Vein endothelial cell (primary cell): ENCODE measurements around the gene SVOPL. TPM values are rescaled to one million over a fixed set of nuclear protein-coding genes. Genes with fewer than 3 reads are reported as not detected.

Experiments used
- small RNA-seq: library from RNA; depleted of rRNA; stranded (forward); fragments of <200 nt; gene quantifications from one replicate; pipeline ENCODE3, GENCODE V24; 2012
- total RNA-seq: library from RNA; depleted of rRNA; stranded (reverse); fragments of >200 nt; gene quantifications from 2 replicates; pipeline ENCODE4 v1.2.3, GENCODE V29; 2012

Gene SVOPL, protein sequence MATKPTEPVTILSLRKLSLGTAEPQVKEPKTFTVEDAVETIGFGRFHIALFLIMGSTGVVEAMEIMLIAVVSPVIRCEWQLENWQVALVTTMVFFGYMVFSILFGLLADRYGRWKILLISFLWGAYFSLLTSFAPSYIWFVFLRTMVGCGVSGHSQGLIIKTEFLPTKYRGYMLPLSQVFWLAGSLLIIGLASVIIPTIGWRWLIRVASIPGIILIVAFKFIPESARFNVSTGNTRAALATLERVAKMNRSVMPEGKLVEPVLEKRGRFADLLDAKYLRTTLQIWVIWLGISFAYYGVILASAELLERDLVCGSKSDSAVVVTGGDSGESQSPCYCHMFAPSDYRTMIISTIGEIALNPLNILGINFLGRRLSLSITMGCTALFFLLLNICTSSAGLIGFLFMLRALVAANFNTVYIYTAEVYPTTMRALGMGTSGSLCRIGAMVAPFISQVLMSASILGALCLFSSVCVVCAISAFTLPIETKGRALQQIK
- not detected in 2 replicates for total RNA-seq

GRCh38 chr7:138700857-138701536 is at the start of gene SVOPL:
SVOPL (minus strand) TSS chr7:138701362; CDS start chr7:138679045, 22,317 bp downstream.

Small RNA genes within 50 kb of the gene (small RNA-seq; reads per million reads assigned to genes)
- not detected for gene RF00561

Other genes starting within 250 kb of the SVOPL start
- 15.4 and 22.7 TPM in 2 replicates for gene TRIM24, start 241.1 kb downstream of the SVOPL start, total RNA-seq
- not detected in 2 replicates for gene TMEM213, start 96.6 kb upstream of the SVOPL start, total RNA-seq
- 0.33 and 0.38 TPM in 2 replicates for gene ATP6V0A4, start 96.8 kb upstream of the SVOPL start, total RNA-seq